Measurements from ENCODE around the gene MAP7D1.

Gene MAP7D1

DNA sequence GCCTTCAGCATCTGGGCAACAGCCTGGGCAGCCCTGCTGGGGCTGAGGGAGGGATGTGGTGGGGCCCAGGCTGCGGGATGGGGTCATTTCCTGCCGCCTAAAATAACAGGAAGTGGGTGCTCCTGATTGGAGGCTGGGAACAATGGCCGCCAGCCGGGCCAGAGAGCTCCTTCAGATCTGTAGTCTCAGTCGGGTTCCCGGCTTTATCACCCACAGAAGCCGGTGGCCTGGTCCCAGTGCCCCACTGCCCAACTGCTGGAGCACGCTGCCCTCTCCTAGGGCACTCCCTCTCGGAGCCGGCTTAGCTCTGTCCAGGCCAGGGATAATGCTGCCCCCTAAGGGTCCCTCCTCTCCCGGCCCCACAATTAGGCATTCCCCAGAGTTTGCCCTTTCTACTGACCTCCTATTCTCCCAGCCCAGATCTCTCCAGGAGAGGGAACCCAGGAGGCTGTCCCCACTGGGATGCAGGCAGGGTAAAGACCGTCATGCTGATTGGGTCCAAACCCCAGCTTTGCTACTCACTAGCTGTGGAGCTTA is 5.1 kb downstream of the MAP7D1 start:
- peak; percentile 26 for TF ChIP-seq CTCF (IDR thresholded peaks at IDR 0.05; ENCODE audit: insufficient read depth, low read depth, low read length, missing control alignments)
- peak; percentile 88 for DNase-seq (ENCODE audit: low read depth)

GRCh38 chr1:36161641-36162531 is 5.9 kb downstream of the MAP7D1 start:
- no peak for TF ChIP-seq CTCF (IDR thresholded peaks at IDR 0.05; ENCODE audit: insufficient read depth, low read depth, low read length, missing control alignments)
- H3K4me3 ChIP-seq (ENCODE audit: low read depth, low read length), result peak overlapping the region; percentile 53
- peak; percentile 63 for DNase-seq (ENCODE audit: low read depth)

More for the DNA sequence above, 5.1 kb downstream of the MAP7D1 start:
- peak overlapping the region; percentile 53 for H3K4me3 ChIP-seq (ENCODE audit: low read depth, low read length)

- TF ChIP-seq CTCF (IDR thresholded peaks at IDR 0.05; ENCODE audit: insufficient read depth, low read depth, low read length, missing control alignments), result no peak
- no peak overlapping the region for H3K4me3 ChIP-seq (ENCODE audit: low read depth, low read length)
- no peak for DNase-seq (ENCODE audit: low read depth)
Measured at GRCh38 chr1:36162680-36163239, 6.8 kb downstream of the MAP7D1 start.

DNA sequence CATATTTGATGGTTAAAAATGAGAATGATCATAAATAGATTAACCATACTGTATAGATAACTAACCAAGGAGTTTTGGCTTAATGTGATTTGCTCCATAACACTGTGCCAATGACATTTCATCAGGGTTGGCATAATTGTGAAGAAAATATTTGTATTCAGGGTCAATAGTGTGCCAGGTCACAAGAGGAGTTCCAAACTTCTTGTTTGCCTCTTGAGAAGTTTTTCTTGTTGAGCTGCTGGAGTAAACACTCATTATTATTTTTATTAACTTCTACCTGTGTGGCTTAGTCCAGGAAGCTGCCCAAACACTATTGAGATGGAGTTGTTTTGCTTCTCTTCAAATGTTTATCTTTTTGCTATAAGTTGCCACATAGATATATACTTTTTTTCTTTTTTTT is 7.5 kb downstream of the MAP7D1 start:
- no peak overlapping the region for H3K4me3 ChIP-seq (ENCODE audit: low read depth, low read length)
- no peak for DNase-seq (ENCODE audit: low read depth)
- TF ChIP-seq CTCF (IDR thresholded peaks at IDR 0.05; ENCODE audit: insufficient read depth, low read depth, low read length, missing control alignments), result no peak

GRCh38 chr1:36164361-36164760 is 8.4 kb downstream of the MAP7D1 start:
- no peak for TF ChIP-seq CTCF (IDR thresholded peaks at IDR 0.05; ENCODE audit: insufficient read depth, low read depth, low read length, missing control alignments)
- DNase-seq (ENCODE audit: low read depth), result no peak
- no peak overlapping the region for H3K4me3 ChIP-seq (ENCODE audit: low read depth, low read length)

- H3K4me3 ChIP-seq (ENCODE audit: low read depth, low read length), result no peak overlapping the region
- TF ChIP-seq CTCF (IDR thresholded peaks at IDR 0.05; ENCODE audit: insufficient read depth, low read depth, low read length, missing control alignments), result no peak
- no peak for DNase-seq (ENCODE audit: low read depth)
Measured at GRCh38 chr1:36165145-36165544, 9.2 kb downstream of the MAP7D1 start.
